HEK293 (cell line): ENCODE results near the gene MLLT3.

Experiments
- FEZF1 ChIP-seq: fragments of 450-650 bp; formaldehyde crosslinking; IDR thresholded peaks from 2 replicates; pipeline ENCODE4 v1.5.1; 2016; ENCODE audit warnings: missing biosample characterization, missing genetic modification characterization
- GFI1B ChIP-seq: fragments of 450-650 bp; formaldehyde crosslinking; IDR thresholded peaks from 2 replicates; pipeline ENCODE4 v1.5.1; 2016; ENCODE audit warnings: missing biosample characterization, missing genetic modification characterization
- GLI2 ChIP-seq: fragments of 450-650 bp; formaldehyde crosslinking; IDR thresholded peaks from 2 replicates; pipeline ENCODE4; 2017; ENCODE audit warnings: missing biosample characterization, missing genetic modification characterization, low read depth, borderline replicate concordance
- HOXA7 ChIP-seq: sonication (generic); formaldehyde crosslinking; IDR thresholded peaks from 2 replicates; pipeline ENCODE4 v1.8.1; 2022; ENCODE audit warnings: missing genetic modification reagents, borderline replicate concordance
- PBX3 ChIP-seq: sonication (generic); formaldehyde crosslinking; IDR thresholded peaks from 2 replicates; pipeline ENCODE4 v1.8.1; 2022; ENCODE audit warnings: mild to moderate bottlenecking, moderate library complexity, missing genetic modification reagents
- SP7 ChIP-seq: fragments of 450-650 bp; formaldehyde crosslinking; IDR thresholded peaks from 2 replicates; pipeline ENCODE4 v1.5.1; 2016; ENCODE audit warnings: missing biosample characterization, missing genetic modification characterization
- ZBTB48 ChIP-seq: fragments of 450-650 bp; formaldehyde crosslinking; IDR thresholded peaks from 2 replicates; pipeline ENCODE4 v1.5.1; 2016; ENCODE audit warnings: missing biosample characterization, missing genetic modification characterization
- ZFP3 ChIP-seq: fragments of 450-650 bp; formaldehyde crosslinking; IDR thresholded peaks from 2 replicates; pipeline ENCODE4 v1.5.1; 2016; ENCODE audit warnings: low read depth, missing biosample characterization, missing genetic modification characterization
- ZNF132 ChIP-seq: fragments of 450-650 bp; formaldehyde crosslinking; IDR thresholded peaks from 2 replicates; pipeline ENCODE4 v1.5.1; 2017; ENCODE audit warnings: missing biosample characterization, missing genetic modification characterization, borderline replicate concordance
- ZNF133 ChIP-seq: fragments of 450-650 bp; formaldehyde crosslinking; IDR thresholded peaks from 2 replicates; pipeline ENCODE4 v1.5.1; 2016; ENCODE audit warnings: missing biosample characterization, missing genetic modification characterization
- ZNF138 ChIP-seq: fragments of 450-650 bp; formaldehyde crosslinking; IDR thresholded peaks from 2 replicates; pipeline ENCODE4 v1.5.1; 2016; ENCODE audit warnings: missing biosample characterization, missing genetic modification characterization, borderline replicate concordance
- ZNF174 ChIP-seq: fragments of 450-650 bp; formaldehyde crosslinking; IDR thresholded peaks from 2 replicates; pipeline ENCODE4 v1.5.0; 2017; ENCODE audit warnings: missing biosample characterization, mild to moderate bottlenecking, missing genetic modification characterization
- ZNF184 ChIP-seq: fragments of 450-650 bp; IDR thresholded peaks from 2 replicates; pipeline ENCODE4 v1.5.1; 2018; ENCODE audit warnings: missing biosample characterization, mild to moderate bottlenecking, missing genetic modification characterization
- ZNF211 ChIP-seq: fragments of 450-650 bp; formaldehyde crosslinking; IDR thresholded peaks from 2 replicates; pipeline ENCODE4 v1.5.1; 2016; ENCODE audit warnings: low read depth, missing biosample characterization, missing genetic modification characterization
- ZNF311 ChIP-seq: fragments of 450-650 bp; formaldehyde crosslinking; IDR thresholded peaks from 2 replicates; pipeline ENCODE4 v1.5.1; 2017; ENCODE audit warnings: missing biosample characterization, missing genetic modification characterization, borderline replicate concordance
- ZNF350 ChIP-seq: fragments of 450-650 bp; formaldehyde crosslinking; IDR thresholded peaks from 2 replicates; pipeline ENCODE4 v1.5.0; 2017; ENCODE audit warnings: missing biosample characterization, mild to moderate bottlenecking, missing genetic modification characterization
- ZNF398 ChIP-seq: fragments of 450-650 bp; formaldehyde crosslinking; IDR thresholded peaks from 2 replicates; pipeline ENCODE4 v1.5.1; 2017; ENCODE audit warnings: missing biosample characterization, missing genetic modification characterization
- ZNF473 ChIP-seq: fragments of 450-650 bp; formaldehyde crosslinking; IDR thresholded peaks from 2 replicates; pipeline ENCODE4 v1.5.1; 2017; ENCODE audit warnings: missing biosample characterization, missing genetic modification characterization
- ZNF518A ChIP-seq: fragments of 450-650 bp; formaldehyde crosslinking; conservative IDR thresholded peaks from 2 replicates; pipeline ENCODE4 v1.5.1; 2016; ENCODE audit warnings: low read depth, missing biosample characterization, missing genetic modification characterization
- ZNF544 ChIP-seq: fragments of 450-650 bp; formaldehyde crosslinking; IDR thresholded peaks from 2 replicates; pipeline ENCODE4 v1.5.0; 2017; ENCODE audit warnings: missing biosample characterization, missing genetic modification characterization
- ZNF560 ChIP-seq: fragments of 450-650 bp; formaldehyde crosslinking; IDR thresholded peaks from 2 replicates; pipeline ENCODE4 v1.5.1; 2017; ENCODE audit warnings: missing biosample characterization, missing genetic modification characterization, borderline replicate concordance
- ZNF561 ChIP-seq: fragments of 450-650 bp; IDR thresholded peaks from 2 replicates; pipeline ENCODE4 v1.5.1; 2018; ENCODE audit warnings: missing biosample characterization, missing genetic modification characterization, borderline replicate concordance
- ZNF596 ChIP-seq: fragments of 450-650 bp; IDR thresholded peaks from 2 replicates; pipeline ENCODE4 v1.5.0; 2018; ENCODE audit warnings: missing biosample characterization, mild to moderate bottlenecking, missing genetic modification characterization, moderate library complexity
- ZNF610 ChIP-seq: fragments of 450-650 bp; formaldehyde crosslinking; IDR thresholded peaks from 2 replicates; pipeline ENCODE4 v1.5.1; 2016; ENCODE audit warnings: missing biosample characterization, missing genetic modification characterization, borderline replicate concordance
- ZNF670 ChIP-seq: fragments of 450-650 bp; formaldehyde crosslinking; IDR thresholded peaks from 2 replicates; pipeline ENCODE4 v1.5.1; 2016; ENCODE audit warnings: missing biosample characterization, missing genetic modification characterization, low read depth
- ZNF701 ChIP-seq: fragments of 450-650 bp; formaldehyde crosslinking; IDR thresholded peaks from 2 replicates; pipeline ENCODE4 v1.5.1; 2016; ENCODE audit warnings: missing biosample characterization, missing genetic modification characterization
- ZSCAN23 ChIP-seq: fragments of 450-650 bp; formaldehyde crosslinking; IDR thresholded peaks from 2 replicates; pipeline ENCODE4 v1.5.1; 2016; ENCODE audit warnings: missing biosample characterization, missing genetic modification characterization
- ZXDB ChIP-seq: fragments of 450-650 bp; formaldehyde crosslinking; IDR thresholded peaks from 2 replicates; pipeline ENCODE4 v1.5.1; 2016; ENCODE audit warnings: missing biosample characterization, missing genetic modification characterization
- TF ChIP-seq, protein P1 (sequence below): fragments of 450-650 bp; formaldehyde crosslinking; IDR thresholded peaks from 2 replicates; pipeline ENCODE4 v1.5.1; 2016; ENCODE audit warnings: missing biosample characterization, missing genetic modification characterization
- TF ChIP-seq, protein P2 (sequence below): fragments of 450-650 bp; formaldehyde crosslinking; IDR thresholded peaks from 2 replicates; pipeline ENCODE4 v1.5.1; 2017; ENCODE audit warnings: missing biosample characterization, missing genetic modification characterization

Gene MLLT3

GRCh38 chr9:20622330-20623020 lies at the start of gene MLLT3 (continued):
- TF ChIP-seq ZNF518A: no peak
- TF ChIP-seq, protein P1, sequence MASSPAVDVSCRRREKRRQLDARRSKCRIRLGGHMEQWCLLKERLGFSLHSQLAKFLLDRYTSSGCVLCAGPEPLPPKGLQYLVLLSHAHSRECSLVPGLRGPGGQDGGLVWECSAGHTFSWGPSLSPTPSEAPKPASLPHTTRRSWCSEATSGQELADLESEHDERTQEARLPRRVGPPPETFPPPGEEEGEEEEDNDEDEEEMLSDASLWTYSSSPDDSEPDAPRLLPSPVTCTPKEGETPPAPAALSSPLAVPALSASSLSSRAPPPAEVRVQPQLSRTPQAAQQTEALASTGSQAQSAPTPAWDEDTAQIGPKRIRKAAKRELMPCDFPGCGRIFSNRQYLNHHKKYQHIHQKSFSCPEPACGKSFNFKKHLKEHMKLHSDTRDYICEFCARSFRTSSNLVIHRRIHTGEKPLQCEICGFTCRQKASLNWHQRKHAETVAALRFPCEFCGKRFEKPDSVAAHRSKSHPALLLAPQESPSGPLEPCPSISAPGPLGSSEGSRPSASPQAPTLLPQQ: peak; percentile 30
- no peak for TF ChIP-seq ZNF133 (tag by site-specific recombination)
- no peak for TF ChIP-seq ZNF211 (tag by site-specific recombination)
- peak; percentile 88 for TF ChIP-seq ZNF596
- no peak for TF ChIP-seq ZNF184 (tag by site-specific recombination)
- TF ChIP-seq ZNF398 (tag by site-specific recombination): peak; percentile 61
- no peak for TF ChIP-seq ZSCAN23 (tag by site-specific recombination)
- no peak for TF ChIP-seq GLI2
- TF ChIP-seq ZNF138 (tag by site-specific recombination): no peak
- TF ChIP-seq ZNF544 (tag by site-specific recombination): no peak
- no peak; the same call in 1 of the 2 replicates for TF ChIP-seq SP7
- TF ChIP-seq ZFP3 (tag by site-specific recombination): no peak
- TF ChIP-seq ZXDB: peak; percentile 66
- TF ChIP-seq ZNF174 (tag by site-specific recombination): no peak
- 0 out of 2 replicates have a peak, but pooled peaks have one; percentile 28 for TF ChIP-seq ZNF610 (tag by site-specific recombination)
- TF ChIP-seq ZNF473: no peak
- no peak for TF ChIP-seq HOXA7 (CRISPR knock-in tag)
- TF ChIP-seq GFI1B (tag by site-specific recombination): no peak
- no peak for TF ChIP-seq ZNF670 (tag by site-specific recombination)
- TF ChIP-seq PBX3: no peak
- no peak for TF ChIP-seq ZNF132 (tag by site-specific recombination)
- TF ChIP-seq ZBTB48 (tag by site-specific recombination): no peak
- TF ChIP-seq, protein P2, sequence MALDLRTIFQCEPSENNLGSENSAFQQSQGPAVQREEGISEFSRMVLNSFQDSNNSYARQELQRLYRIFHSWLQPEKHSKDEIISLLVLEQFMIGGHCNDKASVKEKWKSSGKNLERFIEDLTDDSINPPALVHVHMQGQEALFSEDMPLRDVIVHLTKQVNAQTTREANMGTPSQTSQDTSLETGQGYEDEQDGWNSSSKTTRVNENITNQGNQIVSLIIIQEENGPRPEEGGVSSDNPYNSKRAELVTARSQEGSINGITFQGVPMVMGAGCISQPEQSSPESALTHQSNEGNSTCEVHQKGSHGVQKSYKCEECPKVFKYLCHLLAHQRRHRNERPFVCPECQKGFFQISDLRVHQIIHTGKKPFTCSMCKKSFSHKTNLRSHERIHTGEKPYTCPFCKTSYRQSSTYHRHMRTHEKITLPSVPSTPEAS (tag by site-specific recombination): no peak
- no peak for TF ChIP-seq ZNF311 (tag by site-specific recombination)
- no peak for TF ChIP-seq ZNF350 (tag by site-specific recombination)
- TF ChIP-seq FEZF1 (tag by site-specific recombination): no peak
- no peak for TF ChIP-seq ZNF701 (tag by site-specific recombination)
- no peak; the same call in 1 of the 2 replicates for TF ChIP-seq ZNF561
- no peak for TF ChIP-seq ZNF560 (tag by site-specific recombination)
